Kidney glomerular epithelial cell (primary cell): ENCODE results near the gene ZSCAN10.
"Not testable (repeated sequence)": the region's sequence is repeated elsewhere in the genome, so short reads cannot be mapped to it uniquely, and the experiment has no call there.

ENCODE experiments used
- DNase-seq: peaks from one replicate; lab custom pipeline; 2025; lab: John Stamatoyannopoulos, UW

The ZSCAN10 gene

GRCh38 chr16:3085868-3086595 is 13.1 kb downstream of the ZSCAN10 start:
- no peak for DNase-seq

- no peak for DNase-seq
Observed at GRCh38 chr16:3084969-3085670, 14.0 kb downstream of the ZSCAN10 start.

- no peak for DNase-seq
Observed at GRCh38 chr16:3084491-3084890, 14.6 kb downstream of the ZSCAN10 start.

GRCh38 chr16:3083408-3083807 is 15.7 kb downstream of the ZSCAN10 start:
- DNase-seq: not testable (repeated sequence)

GRCh38 chr16:3081957-3082356 is 17.1 kb downstream of the ZSCAN10 start:
- DNase-seq: not testable (repeated sequence)

GRCh38 chr16:3080024-3080423 is 19.1 kb downstream of the ZSCAN10 start:
- no peak for DNase-seq

- DNase-seq: no peak
Observed at GRCh38 chr16:3076577-3076976, 22.5 kb downstream of the ZSCAN10 start.

GRCh38 chr16:3075946-3076345 is 23.1 kb downstream of the ZSCAN10 start:
- DNase-seq: not testable (repeated sequence)

- DNase-seq: no peak
Observed at GRCh38 chr16:3075523-3075915, 23.6 kb downstream of the ZSCAN10 start.

GRCh38 chr16:3074860-3075522 is 24.1 kb downstream of the ZSCAN10 start:
- DNase-seq: no peak

GRCh38 chr16:3073448-3073847 is 25.6 kb downstream of the ZSCAN10 start:
- no peak for DNase-seq

- DNase-seq: not testable (repeated sequence)
Observed at GRCh38 chr16:3072576-3073263, 26.4 kb downstream of the ZSCAN10 start.

- not testable (repeated sequence) for DNase-seq
Observed at GRCh38 chr16:3072148-3072547, 26.9 kb downstream of the ZSCAN10 start.

- DNase-seq: no peak
Observed at GRCh38 chr16:3071655-3072054, 27.4 kb downstream of the ZSCAN10 start.

- DNase-seq: no peak
Observed at GRCh38 chr16:3070608-3071111, 28.4 kb downstream of the ZSCAN10 start.

- not testable (repeated sequence) for DNase-seq
Observed at GRCh38 chr16:3069146-3069545, 29.9 kb downstream of the ZSCAN10 start.

- DNase-seq: no peak
Observed at GRCh38 chr16:3068487-3068886, 30.6 kb downstream of the ZSCAN10 start.

GRCh38 chr16:3066440-3066748 is 32.7 kb downstream of the ZSCAN10 start:
- no peak for DNase-seq

GRCh38 chr16:3065742-3066439 is 33.2 kb downstream of the ZSCAN10 start:
- no peak for DNase-seq

GRCh38 chr16:3065069-3065741 is 33.9 kb downstream of the ZSCAN10 start, which contains the start of gene IL32:
Gene IL32, plus strand, starts transcription at chr16:3065640. Its CDS starts 172 bp downstream, at chr16:3065812.
- peak; percentile 83 for DNase-seq
